Loucy (cell line): ENCODE measurements around the gene R3HDML.

ENCODE experiments used
- H2AFZ ChIP-seq: fragments of 200-600 bp; sonication (generic); 2 replicates; pipeline ENCODE4 v1.6.0; 2016; ENCODE audit warnings: antibody characterized with exemption, mild to moderate bottlenecking, low read length, moderate library complexity
- H3F3A ChIP-seq: fragments of 200-600 bp; 2 replicates; pipeline ENCODE4 v1.6.0; 2016; ENCODE audit warnings: antibody characterized with exemption, low read depth, mild to moderate bottlenecking
- H3K27me3 ChIP-seq: fragments of 200-600 bp; sonication (generic); 2 replicates; pipeline ENCODE4 v1.6.1; 2014; ENCODE audit warnings: low read length, mild to moderate bottlenecking; ENCODE audit not compliant: insufficient read depth, poor library complexity, severe bottlenecking
- H3K36me3 ChIP-seq: fragments of 200-600 bp; sonication (generic); 2 replicates; pipeline ENCODE4 v1.6.1; 2016; ENCODE audit warnings: low read length; ENCODE audit not compliant: insufficient read depth
- H3K4me1 ChIP-seq: fragments of 200-600 bp; sonication (generic); 2 replicates; pipeline ENCODE4 v1.5.1; 2014; ENCODE audit warnings: low read length, mild to moderate bottlenecking; ENCODE audit not compliant: insufficient read depth, poor library complexity, severe bottlenecking
- H3K4me2 ChIP-seq: fragments of 200-600 bp; sonication (generic); 2 replicates; pipeline ENCODE4 v1.6.0; 2014; ENCODE audit warnings: antibody characterized with exemption, low read length, low read depth, mild to moderate bottlenecking; ENCODE audit not compliant: poor library complexity, severe bottlenecking
- H3K4me3 ChIP-seq: fragments of 200-600 bp; sonication (generic); 2 replicates; pipeline ENCODE4 v1.5.1; 2014; ENCODE audit warnings: low read length, mild to moderate bottlenecking, mixed read lengths; ENCODE audit not compliant: poor library complexity, severe bottlenecking
- H3K79me2 ChIP-seq: fragments of 200-600 bp; sonication (generic); 2 replicates; pipeline ENCODE4 v1.6.1; 2014; ENCODE audit warnings: low read length; ENCODE audit not compliant: insufficient read depth
- H3K9ac ChIP-seq: fragments of 200-600 bp; sonication (generic); 2 replicates; pipeline ENCODE4 v1.6.0; 2014; ENCODE audit warnings: mild to moderate bottlenecking, low read depth, low read length, moderate library complexity; ENCODE audit not compliant: poor library complexity, severe bottlenecking
- H3K9me2 ChIP-seq: fragments of 200-600 bp; sonication (generic); replicated peaks from 2 replicates; pipeline ENCODE4 v1.6.1; 2016; ENCODE audit warnings: low read depth, low read length, mixed read lengths
- H3K9me3 ChIP-seq: fragments of 200-600 bp; sonication (generic); 2 replicates; pipeline ENCODE4 v1.6.1; 2014; ENCODE audit warnings: mild to moderate bottlenecking, antibody characterized with exemption, low read length, low read depth; ENCODE audit not compliant: insufficient read depth
- H4K20me1 ChIP-seq: fragments of 200-600 bp; sonication (generic); 2 replicates; pipeline ENCODE4 v1.6.0; 2014; ENCODE audit warnings: antibody characterized with exemption, low read length, mild to moderate bottlenecking; ENCODE audit not compliant: insufficient read depth, poor library complexity, severe bottlenecking
- EZH2phosphoT487 ChIP-seq: fragments of 200-600 bp; IDR thresholded peaks from 2 replicates; pipeline ENCODE4 v1.6.1; 2018; ENCODE audit warnings: antibody characterized with exemption, mild to moderate bottlenecking, moderate library complexity, borderline replicate concordance
- TF ChIP-seq, protein P1 (sequence below): fragments of 200-600 bp; sonication (generic); conservative IDR thresholded peaks from 2 replicates; pipeline ENCODE4 v1.5.1; 2014; ENCODE audit warnings: mild to moderate bottlenecking, antibody characterized with exemption, low read length

Gene R3HDML

GRCh38 chr20:44354979-44355497, 18.2 kb downstream of the R3HDML start:
- Histone ChIP-seq H3K9me3 (no peaks in the 10 kb centered on the region), H3F3A (no peaks in the 10 kb centered on the region), H3K79me2 (no peaks in the 10 kb centered on the region), H4K20me1 (no peaks in the 10 kb centered on the region), H3K9me2 (no peaks in the 10 kb centered on the region), H3K36me3 (no peaks in the 10 kb centered on the region), H3K4me1 (no peaks in the 10 kb centered on the region), H3K4me2 (no peak overlapping the region), H3K4me3 (no peak overlapping the region), H3K27me3 (no peaks in the 10 kb centered on the region), H3K9ac (no peak overlapping the region), H2AFZ (no peak overlapping the region)
- TF ChIP-seq, protein P1, sequence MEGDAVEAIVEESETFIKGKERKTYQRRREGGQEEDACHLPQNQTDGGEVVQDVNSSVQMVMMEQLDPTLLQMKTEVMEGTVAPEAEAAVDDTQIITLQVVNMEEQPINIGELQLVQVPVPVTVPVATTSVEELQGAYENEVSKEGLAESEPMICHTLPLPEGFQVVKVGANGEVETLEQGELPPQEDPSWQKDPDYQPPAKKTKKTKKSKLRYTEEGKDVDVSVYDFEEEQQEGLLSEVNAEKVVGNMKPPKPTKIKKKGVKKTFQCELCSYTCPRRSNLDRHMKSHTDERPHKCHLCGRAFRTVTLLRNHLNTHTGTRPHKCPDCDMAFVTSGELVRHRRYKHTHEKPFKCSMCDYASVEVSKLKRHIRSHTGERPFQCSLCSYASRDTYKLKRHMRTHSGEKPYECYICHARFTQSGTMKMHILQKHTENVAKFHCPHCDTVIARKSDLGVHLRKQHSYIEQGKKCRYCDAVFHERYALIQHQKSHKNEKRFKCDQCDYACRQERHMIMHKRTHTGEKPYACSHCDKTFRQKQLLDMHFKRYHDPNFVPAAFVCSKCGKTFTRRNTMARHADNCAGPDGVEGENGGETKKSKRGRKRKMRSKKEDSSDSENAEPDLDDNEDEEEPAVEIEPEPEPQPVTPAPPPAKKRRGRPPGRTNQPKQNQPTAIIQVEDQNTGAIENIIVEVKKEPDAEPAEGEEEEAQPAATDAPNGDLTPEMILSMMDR: no peak
- no peak for TF ChIP-seq EZH2phosphoT487

DNA sequence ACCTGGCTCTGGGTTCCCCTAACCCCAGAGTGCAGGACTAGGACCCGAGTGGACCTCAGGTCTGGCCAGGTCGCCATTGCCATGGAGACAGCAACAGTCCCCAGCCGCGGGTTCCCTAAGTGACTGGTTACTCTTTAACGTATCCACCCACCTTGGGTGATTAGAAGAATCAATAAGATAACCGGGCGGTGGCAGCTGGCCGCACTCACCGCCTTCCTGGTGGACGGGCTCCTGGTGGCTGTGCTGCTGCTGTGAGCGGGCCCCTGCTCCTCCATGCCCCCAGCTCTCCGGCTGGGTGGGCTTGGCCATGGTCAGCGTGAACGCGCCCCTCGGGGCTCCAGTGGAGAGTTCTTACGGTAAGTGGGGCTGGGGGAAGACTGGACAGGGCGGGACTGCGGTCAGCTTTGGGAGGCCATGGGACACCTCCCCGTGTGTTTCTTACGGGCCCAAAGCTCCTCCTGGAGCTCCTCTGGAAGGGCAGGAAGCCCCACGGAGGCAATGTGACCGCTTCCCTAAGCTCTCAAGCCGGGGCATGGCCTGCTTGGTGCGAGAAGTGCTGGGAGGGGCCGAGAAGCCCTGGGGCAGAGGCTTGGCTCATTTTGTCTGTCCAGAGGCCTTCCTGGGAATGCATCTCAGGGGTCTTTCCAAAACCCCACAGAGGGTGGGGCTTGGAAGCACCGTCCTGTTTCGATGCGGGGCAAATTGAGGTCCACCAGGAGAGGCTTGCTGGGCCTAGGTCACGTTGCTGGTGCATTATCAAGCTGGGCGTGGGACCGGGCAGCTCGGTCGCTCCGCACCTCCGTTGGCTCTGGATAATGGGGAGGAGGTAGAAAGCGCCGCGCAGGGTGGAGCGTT, 18.9 kb downstream of the R3HDML start, which contains the start of gene HNF4A:
TSS of gene HNF4A (plus strand) at position 202 of the 855 bp plus-strand sequence. CDS start at position 308, 106 bp downstream.
- H3K4me3 ChIP-seq: no peak within 1 kb of the TSS
- TF ChIP-seq, protein P1: no peak
- no peak for TF ChIP-seq EZH2phosphoT487
- no peaks in the 10 kb centered on the region for H3K79me2 ChIP-seq
- H3K36me3 ChIP-seq: no peaks in the 10 kb centered on the region
- H3K4me2 ChIP-seq: no peak within 1 kb of the TSS
- H3K27me3 ChIP-seq: no peaks in the 10 kb centered on the region
- no peak within 1 kb of the TSS for H3K9ac ChIP-seq
- no peaks in the 10 kb centered on the region for H3K9me3 ChIP-seq
- no peaks in the 10 kb centered on the region for H4K20me1 ChIP-seq
- H3F3A ChIP-seq: no peaks in the 10 kb centered on the region
- H3K9me2 ChIP-seq: no peaks in the 10 kb centered on the region
- no peak within 1 kb of the TSS for H2AFZ ChIP-seq
- no peaks in the 10 kb centered on the region for H3K4me1 ChIP-seq

DNA sequence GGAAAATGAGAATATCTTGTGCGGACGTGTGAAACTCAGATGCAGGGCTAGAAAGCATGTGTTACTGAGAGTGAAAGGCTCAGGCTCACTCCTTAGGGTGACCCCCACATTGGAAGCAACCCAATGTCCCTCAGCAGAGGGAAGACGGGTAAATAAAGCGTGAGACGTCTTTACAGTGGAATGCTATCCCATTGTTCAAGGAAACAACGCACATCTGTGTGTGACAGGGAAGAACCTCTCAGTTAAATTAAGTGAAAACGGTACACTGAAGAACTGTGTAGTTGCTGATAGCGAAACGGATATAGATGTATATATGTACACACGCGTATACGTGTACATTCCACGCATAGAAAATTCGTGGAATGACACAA, 19.5 kb downstream of the R3HDML start:
- TF ChIP-seq EZH2phosphoT487: no peak
- TF ChIP-seq, protein P1: no peak
- no peak overlapping the region for H3K4me2 ChIP-seq

More for the DNA sequence above, 19.5 kb downstream of the R3HDML start:
- Histone ChIP-seq H3K27me3 (no peaks in the 10 kb centered on the region), H3K9ac (no peak overlapping the region), H3K4me3 (no peak overlapping the region), H3K79me2 (no peaks in the 10 kb centered on the region), H3K36me3 (no peaks in the 10 kb centered on the region), H3K4me1 (no peaks in the 10 kb centered on the region), H3K9me3 (no peaks in the 10 kb centered on the region), H4K20me1 (no peaks in the 10 kb centered on the region), H3F3A (no peaks in the 10 kb centered on the region), H2AFZ (no peak overlapping the region), H3K9me2 (no peaks in the 10 kb centered on the region)
